ENCODE measurements around the gene SNX1. TPM values are rescaled to one million over a fixed set of nuclear protein-coding genes. Genes with fewer than 3 reads are reported as not detected.

SNX1 gene
- total and polyA plus RNA-seq, 2 of the 13 experiments (the other 11 are each of a cell fraction or from before 2014, with no cell fraction given), result 29.3 to 60.1 TPM

GRCh38 chr15:64092864-64093626 lies 2.7 kb upstream of the SNX1 start (continued):
- TF ChIP-seq ZNF513 (CRISPR knock-in tag; conservative IDR thresholded peaks at IDR 0.05) (no peak), HIVEP1 (CRISPR knock-in tag; IDR thresholded peaks at IDR 0.05) (no peak), CBX5 (CRISPR knock-in tag; IDR thresholded peaks at IDR 0.05; ENCODE audit: borderline replicate concordance) (peak; percentile 59; the same call in 1 of the 2 replicates), HCFC1 (IDR thresholded peaks at IDR 0.05; ENCODE audit: low read depth, low read length) (no peak), HMGXB3 (CRISPR knock-in tag; IDR thresholded peaks at IDR 0.05; ENCODE audit: borderline replicate concordance) (no peak), KLF13 (CRISPR knock-in tag; IDR thresholded peaks at IDR 0.05) (no peak), ZBTB2 (CRISPR knock-in tag; IDR thresholded peaks at IDR 0.05; ENCODE audit: low read depth) (no peak), HBP1 (CRISPR knock-in tag; IDR thresholded peaks at IDR 0.05; ENCODE audit: low read depth) (0 out of 2 replicates have a peak, but pooled peaks have one; percentile 16), ZNF776 (CRISPR knock-in tag; IDR thresholded peaks at IDR 0.05) (no peak), ZNF607 (CRISPR knock-in tag; IDR thresholded peaks at IDR 0.05; ENCODE audit: borderline replicate concordance) (peak; percentile 60; the same call in 1 of the 2 replicates), ZBTB37 (CRISPR knock-in tag; IDR thresholded peaks at IDR 0.05) (no peak), ZNF124 (CRISPR knock-in tag; IDR thresholded peaks at IDR 0.05) (no peak), MEIS2 (CRISPR knock-in tag; IDR thresholded peaks at IDR 0.05) (no peak), PREB (CRISPR knock-in tag; IDR thresholded peaks at IDR 0.05) (0 out of 2 replicates have a peak, but pooled peaks have one; percentile 15)

All from HepG2 (cell line).